Lung (tissue), 12 donors: ENCODE measurements around the gene NUDT1. TPM values are rescaled to one million over a fixed set of nuclear protein-coding genes. Genes with fewer than 3 reads are reported as not detected.

Experiments used
- ATAC-seq: fragments of 200-7000 bp; cut with Tn5 transposase; one replicate; pipeline ENCODE4 v1.9.1; 2020; ENCODE audit warnings: moderate number of reproducible peaks; ENCODE audit not compliant: insufficient read depth, low FRiP score
- DNase-seq, 3 donors: peaks; one replicate each; pipeline ENCODE4 v3.0.0-alpha.2; 2013 to 2017
- H3K27ac ChIP-seq, 2 donors: one replicate each; pipeline ENCODE4 v1.5.1; 2013; ENCODE audit warnings: mild to moderate bottlenecking in 2 of 2, moderate library complexity in 2 of 2, control low read depth in 1 of 2, inconsistent platforms in 1 of 2, low read depth in 1 of 2, low read length in 1 of 2
- H3K27me3 ChIP-seq, 3 donors: one replicate each; pipeline ENCODE4 v1.5.1; 2013; ENCODE audit warnings: low read length in 2 of 3; ENCODE audit not compliant: control insufficient read depth in 3 of 3, insufficient read depth in 3 of 3
- H3K36me3 ChIP-seq, 4 donors: one replicate each; pipeline ENCODE4 v1.5.1; 2013; ENCODE audit warnings: low read length in 4 of 4, mild to moderate bottlenecking in 1 of 4, moderate library complexity in 1 of 4; ENCODE audit not compliant: control insufficient read depth in 4 of 4, insufficient read depth in 4 of 4
- H3K4me1 ChIP-seq, 5 donors: one replicate each; pipeline ENCODE4 v1.5.1; 2013; ENCODE audit warnings: low read length in 5 of 5, mild to moderate bottlenecking in 2 of 5, moderate library complexity in 1 of 5; ENCODE audit not compliant: control insufficient read depth in 5 of 5, insufficient read depth in 5 of 5
- H3K4me3 ChIP-seq: one replicate; pipeline ENCODE4 v1.5.1; 2013; ENCODE audit warnings: mild to moderate bottlenecking, control low read depth, moderate library complexity
- H3K9ac ChIP-seq, 2 donors: one replicate each; pipeline ENCODE4 v1.5.1; 2013; ENCODE audit warnings: low read length in 2 of 2, control low read depth in 1 of 2; ENCODE audit not compliant: insufficient read depth in 1 of 2
- H3K9me3 ChIP-seq, 4 donors: one replicate each; pipeline ENCODE4 v1.5.1; 2013; ENCODE audit warnings: low read length in 3 of 4, mild to moderate bottlenecking in 1 of 4, moderate library complexity in 1 of 4; ENCODE audit not compliant: control insufficient read depth in 4 of 4, insufficient read depth in 3 of 4
- WGBS, 2 donors: extraction: QIAGEN DNeasy Blood & Tissue Kit; methylation state at CpG; one replicate each; pipeline ENCODE4 v1.1.7; 2013; 5-methylcytosine and 5-hydroxymethylcytosine counted together
- polyA plus RNA-seq, 2 donors: library from polyadenylated mRNA; stranded (reverse); fragments of 200-250 nt; gene quantifications; one replicate each; pipeline ENCODE4 v1.2.1, GENCODE V29; 2013
- total RNA-seq, 2 donors: library from RNA; depleted of rRNA in 1 of 2; stranded (reverse); fragments of >200 nt in 1 of 2; gene quantifications; one replicate each; pipeline ENCODE4 v1.2.1, GENCODE V29; 2014 to 2021
- TF ChIP-seq, protein P1 (sequence below): IDR thresholded peaks from 2 replicates; pipeline ENCODE4 v1.5.1; 2012; ENCODE audit warnings: mild to moderate bottlenecking; ENCODE audit errors: control extremely low read depth, extremely low read depth
- donor health status: control.
- donor health status: control.
- donor health status: Bipolar disorder and iron deficiency.
- donor health status: healthy.
- donor health status: DM: yes; HTN: yes; CAD: no.

The NUDT1 gene
- total and polyA plus RNA-seq, 4 donors: 9.3 to 24.7 (median 18.5) TPM

DNA sequence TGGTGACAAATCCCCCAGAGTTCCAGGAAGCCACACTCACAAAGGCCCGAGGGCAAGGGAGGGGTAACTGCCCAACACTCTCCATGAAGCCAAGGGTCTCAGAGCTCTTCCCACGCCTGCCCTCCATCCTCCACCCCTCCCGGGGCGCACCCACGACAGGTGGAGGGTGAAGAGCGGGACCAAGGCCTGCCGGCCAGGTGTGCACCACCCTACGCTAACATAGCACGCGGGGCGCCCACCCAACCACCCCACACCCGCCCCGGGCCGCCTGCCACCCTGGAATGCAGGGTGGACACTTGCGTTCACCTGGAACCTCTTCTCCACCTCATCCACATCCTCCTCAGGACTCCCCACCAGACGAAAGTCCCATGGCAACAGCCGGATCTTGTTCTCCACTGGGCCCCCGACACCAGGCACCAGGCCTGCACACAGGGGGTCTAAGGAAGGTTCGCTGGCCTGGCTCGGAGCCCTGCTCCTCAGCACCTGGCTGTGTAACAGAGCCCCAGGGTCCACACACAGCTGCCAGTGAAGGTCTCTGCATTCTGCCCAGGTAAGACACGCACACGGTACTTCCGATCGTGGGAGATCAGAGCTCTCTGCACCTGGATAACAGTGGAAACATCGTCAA, 42.0 kb upstream of the NUDT1 start:
- H3K4me1 ChIP-seq: peaks cover 0 to 21% (median 7%) of the 10 kb centered on the region in 5 donors
- ATAC-seq: no peak
- peaks cover 0 to 4% (median 0%) of the 10 kb centered on the region in 4 donors for H3K9me3 ChIP-seq
- DNase-seq: no peak
- TF ChIP-seq, protein P1, sequence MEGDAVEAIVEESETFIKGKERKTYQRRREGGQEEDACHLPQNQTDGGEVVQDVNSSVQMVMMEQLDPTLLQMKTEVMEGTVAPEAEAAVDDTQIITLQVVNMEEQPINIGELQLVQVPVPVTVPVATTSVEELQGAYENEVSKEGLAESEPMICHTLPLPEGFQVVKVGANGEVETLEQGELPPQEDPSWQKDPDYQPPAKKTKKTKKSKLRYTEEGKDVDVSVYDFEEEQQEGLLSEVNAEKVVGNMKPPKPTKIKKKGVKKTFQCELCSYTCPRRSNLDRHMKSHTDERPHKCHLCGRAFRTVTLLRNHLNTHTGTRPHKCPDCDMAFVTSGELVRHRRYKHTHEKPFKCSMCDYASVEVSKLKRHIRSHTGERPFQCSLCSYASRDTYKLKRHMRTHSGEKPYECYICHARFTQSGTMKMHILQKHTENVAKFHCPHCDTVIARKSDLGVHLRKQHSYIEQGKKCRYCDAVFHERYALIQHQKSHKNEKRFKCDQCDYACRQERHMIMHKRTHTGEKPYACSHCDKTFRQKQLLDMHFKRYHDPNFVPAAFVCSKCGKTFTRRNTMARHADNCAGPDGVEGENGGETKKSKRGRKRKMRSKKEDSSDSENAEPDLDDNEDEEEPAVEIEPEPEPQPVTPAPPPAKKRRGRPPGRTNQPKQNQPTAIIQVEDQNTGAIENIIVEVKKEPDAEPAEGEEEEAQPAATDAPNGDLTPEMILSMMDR: no peak
- peaks cover 0 to 41% (median 15%) of the 10 kb centered on the region in 4 donors for H3K36me3 ChIP-seq
- no peak overlapping the region for H3K27ac ChIP-seq
- 96% methylated on average over 23 to 25 of the region's 25 CpGs for WGBS, 2 donors
- no peaks in the 10 kb centered on the region for H3K27me3 ChIP-seq
- H3K4me3 ChIP-seq: no peak overlapping the region
- H3K9ac ChIP-seq: no peak overlapping the region

DNA sequence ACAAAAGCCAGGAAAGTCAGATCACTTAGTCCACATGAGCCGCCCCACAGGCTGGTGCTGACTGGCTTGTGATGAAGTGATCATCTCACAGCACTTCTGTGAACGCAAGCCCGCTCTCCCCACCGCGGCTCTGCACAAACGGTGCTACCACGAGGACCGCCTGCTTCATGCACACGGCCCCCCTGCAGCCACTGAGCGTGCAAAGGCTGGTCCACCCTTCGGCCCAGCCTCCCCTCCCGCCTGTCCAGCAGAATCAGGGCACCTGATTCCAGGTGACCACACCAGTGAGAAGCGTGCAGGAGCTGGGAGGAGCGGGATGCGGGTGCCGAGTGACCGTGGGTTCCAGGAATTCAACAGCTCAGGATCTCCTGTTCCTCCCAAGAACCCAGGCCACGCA, 41.4 kb upstream of the NUDT1 start:
- 95 to 97% methylated on average over 18 of the region's 18 CpGs for WGBS, 2 donors
- H3K4me3 ChIP-seq: no peak overlapping the region
- TF ChIP-seq, protein P1: no peak
- peaks cover 0 to 40% (median 11%) of the 10 kb centered on the region in 4 donors for H3K36me3 ChIP-seq
- ATAC-seq (no peak), DNase-seq (no peak)
- H3K9me3 ChIP-seq: peaks cover 0 to 3% (median 0%) of the 10 kb centered on the region in 4 donors
- H3K27me3 ChIP-seq: no peaks in the 10 kb centered on the region
- no peak overlapping the region for H3K27ac ChIP-seq
- peaks cover 0 to 21% (median 7%) of the 10 kb centered on the region in 5 donors for H3K4me1 ChIP-seq
- no peak overlapping the region for H3K9ac ChIP-seq

DNA sequence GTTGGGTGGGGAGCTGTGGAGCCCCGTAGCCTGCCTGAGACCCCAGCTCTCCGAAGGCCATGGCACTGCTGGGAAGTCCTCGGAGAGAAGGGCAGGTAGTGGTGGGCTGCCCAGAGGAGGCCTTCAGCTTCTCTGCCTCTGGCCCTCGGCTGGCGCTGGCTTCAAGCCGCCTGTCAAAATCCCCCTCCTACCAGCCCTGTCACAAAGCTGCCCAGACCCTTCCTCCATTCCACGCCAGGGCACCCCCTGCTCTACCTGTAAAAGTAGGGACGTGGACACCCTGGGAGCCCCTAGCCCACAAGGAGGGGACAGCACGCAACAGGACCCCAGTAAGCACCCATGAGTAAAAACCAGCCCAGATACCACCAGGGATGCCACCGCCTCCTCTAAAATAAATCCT, 40.9 kb upstream of the NUDT1 start:
- H3K27me3 ChIP-seq: no peaks in the 10 kb centered on the region
- no peak for DNase-seq
- ATAC-seq: no peak
- 98 to 99% methylated on average over 10 of the region's 10 CpGs for WGBS, 2 donors
- peaks cover 0 to 21% (median 7%) of the 10 kb centered on the region in 5 donors for H3K4me1 ChIP-seq
- no peak overlapping the region for H3K27ac ChIP-seq
- H3K36me3 ChIP-seq: peaks cover 0 to 34% (median 6%) of the 10 kb centered on the region in 4 donors
- no peaks in the 10 kb centered on the region for H3K9me3 ChIP-seq
- no peak overlapping the region for H3K4me3 ChIP-seq
- TF ChIP-seq, protein P1: no peak
- H3K9ac ChIP-seq: no peak overlapping the region
